ENCODE measurements around the gene LDHD. TPM values are rescaled to one million over a fixed set of nuclear protein-coding genes. Genes with fewer than 3 reads are reported as not detected.

Gene LDHD
- total and polyA plus RNA-seq, 2 of the 8 experiments (the other 6 are each of a cell fraction or from before 2014, with no cell fraction given): 14.9 to 18.2 TPM

- no peak overlapping the region for H3K56ac ChIP-seq (replicated peaks; ENCODE audit: insufficient read length, low read depth, low read length)
- peak overlapping the region; percentile 85; the same call in 1 of the 2 replicates for H2BK12ac ChIP-seq (ENCODE audit: low read depth, low read length)
- H4K20me1 ChIP-seq (replicated peaks in 1 of 2; ENCODE audit: control insufficient read depth in 1 of 2, insufficient read depth in 2 of 2, low read length in 2 of 2): no peaks in the 10 kb centered on the region
- H4K5ac ChIP-seq (ENCODE audit: insufficient read length, low read depth, low read length): no peak overlapping the region
- 0 out of 2 replicates have a peak overlapping the region, but pooled peaks have one; percentile 17 for H2AFZ ChIP-seq (ENCODE audit: low read length)
- H3K18ac ChIP-seq (ENCODE audit: extremely low read depth, low read length): peak overlapping the region; percentile 25; the same call in 1 of the 2 replicates
- no peak overlapping the region for H4K91ac ChIP-seq (replicated peaks; ENCODE audit: insufficient read length, low read length)
- POLR2A ChIA-PET (ENCODE audit: partially characterized antibody): interaction anchor here (1.0 to 5.7 kb wide), 6 partner anchors 9 to 149 kb away, joined by 3 to 37 read pairs (median 4); partner anchors contain the start of gene ZNRF1
- CTCF ChIA-PET (ENCODE audit: partially characterized antibody): interaction anchor here (0.6 to 16.3 kb wide), 8 partner anchors 8 to 257 kb away, joined by 3 to 171 read pairs (median 4); partner anchors contain the start of gene ZNRF1
- WGBS, 2 experiments (ENCODE audit: extremely low coverage in 1 of 2, insufficient coverage in 1 of 2, insufficient read length in 1 of 2, insufficient replicate concordance in 2 of 2, low coverage in 1 of 2, low lambda C conversion rate in 2 of 2, missing lambda C conversion rate in 1 of 2): 52% methylated on average over 6 of the region's 6 CpGs; no CpG with 5 or more reads in 1 of the 2 experiments
- H3K4me2 ChIP-seq (ENCODE audit: insufficient read depth in 1 of 2, low read depth in 2 of 2, low read length in 2 of 2): peak overlapping the region; percentile 41 to 58; a peak in 3 of 4 replicates
- peak overlapping the region; percentile 61; the same call in 1 of the 2 replicates for H2BK5ac ChIP-seq (ENCODE audit: low read depth, low read length)
- no peak overlapping the region; the same call in 1 of the 2 replicates for H3K27ac ChIP-seq (ENCODE audit: low read depth, low read length)
- peaks cover 3% of the 10 kb centered on the region; the same call in 1 of the 2 replicates for H3K79me1 ChIP-seq (ENCODE audit: low read depth, low read length)
- DNase-seq (ENCODE audit: low read depth in 1 of 2, low spot score in 2 of 2): no peak
- peaks cover 9 to 17% (median 11%) of the 10 kb centered on the region in 4 experiments for H3K4me1 ChIP-seq (replicated peaks in 1 of 4; ENCODE audit: control insufficient read depth in 3 of 4, insufficient read depth in 4 of 4, low read length in 3 of 4)
- no peak overlapping the region for H2AK5ac ChIP-seq (ENCODE audit: low read depth, low read length)
- no peaks in the 10 kb centered on the region for H3K23me2 ChIP-seq (ENCODE audit: low read depth, low read length)
- H4K8ac ChIP-seq (ENCODE audit: extremely low read depth, insufficient read depth, low read length): no peak overlapping the region
- H3K4ac ChIP-seq (replicated peaks; ENCODE audit: insufficient read length, low read depth, low read length): no peak overlapping the region
- H3K14ac ChIP-seq (ENCODE audit: insufficient read length): no peak overlapping the region
- H2BK20ac ChIP-seq (ENCODE audit: low read length): peak overlapping the region; percentile 86; the same call in 1 of the 2 replicates
- peaks cover 0 to 3% (median 1%) of the 10 kb centered on the region in 4 experiments; a peak in 2 of 8 replicates for H3K36me3 ChIP-seq (ENCODE audit: control insufficient read depth in 2 of 4, insufficient read depth in 4 of 4, low read length in 3 of 4)
- no peak overlapping the region for H3K23ac ChIP-seq (ENCODE audit: insufficient read length)
- H3K27me3 ChIP-seq (replicated peaks in 1 of 4; ENCODE audit: control insufficient read depth in 3 of 4, extremely low read depth in 1 of 4, insufficient read depth in 3 of 4, low read length in 3 of 4): no peaks in the 10 kb centered on the region
- no peak overlapping the region for H2BK120ac ChIP-seq (replicated peaks; ENCODE audit: low read depth, low read length)
- H3K9me3 ChIP-seq (ENCODE audit: insufficient read depth in 2 of 2, low read depth in 1 of 2, low read length in 1 of 2): no peaks in the 10 kb centered on the region
- FAIRE-seq: peak; percentile 52
- H3K9ac ChIP-seq (replicated peaks in 1 of 4; ENCODE audit: extremely low read depth in 1 of 4, low read depth in 3 of 4, low read length in 3 of 4): no peak overlapping the region; a peak in 2 of 7 replicates
- no peak overlapping the region for H2BK15ac ChIP-seq (ENCODE audit: low read length)
- H3K79me2 ChIP-seq (ENCODE audit: control insufficient read depth in 1 of 2, insufficient read depth in 2 of 2, low read length in 2 of 2): no peaks in the 10 kb centered on the region; a peak in 1 of 4 replicates
- TF ChIP-seq TCF12 (IDR thresholded peaks at IDR 0.05; ENCODE audit: low read depth, low read length): no peak
- no peak for TF ChIP-seq MAFK (IDR thresholded peaks at IDR 0.05; ENCODE audit: low read depth, low read length)
- TF ChIP-seq BRCA1 (IDR thresholded peaks at IDR 0.05; ENCODE audit: low read depth, low read length): no peak
- no peak for TF ChIP-seq POU5F1 (IDR thresholded peaks at IDR 0.05; ENCODE audit: low read depth, low read length)
- no peak for TF ChIP-seq SP2 (IDR thresholded peaks at IDR 0.05; ENCODE audit: low read length)
- no peak for TF ChIP-seq CBX8 (IDR thresholded peaks at IDR 0.05; ENCODE audit: borderline replicate concordance, low read depth, low read length)
- no peak for TF ChIP-seq PHF8 (conservative IDR thresholded peaks at IDR 0.05; ENCODE audit: low read depth, low read length)
- H3K4me3 ChIP-seq (ENCODE audit: extremely low read depth in 1 of 4, insufficient read depth in 2 of 4, low read depth in 3 of 4, low read length in 4 of 4): peak overlapping the region in 1 of 4 experiments; percentile 17; a peak in 1 of 8 replicates
Measured at GRCh38 chr16:75118943-75119539, 2.5 kb upstream of the LDHD start.

Data from H1 (cell line).